GM18868 (cell line): ENCODE data around the gene LPAR3.
"Not testable (repeated sequence)": the region's sequence is repeated elsewhere in the genome, so short reads cannot be mapped to it uniquely, and the experiment has no call there.

Experiments used
- ATAC-seq: cut with Tn5 transposase; IDR thresholded peaks from one replicate; pipeline ENCODE4 v1.9.1; 2021; ENCODE audit warnings: mild to moderate bottlenecking, moderate library complexity; ENCODE audit not compliant: unreplicated experiment

LPAR3 gene

DNA sequence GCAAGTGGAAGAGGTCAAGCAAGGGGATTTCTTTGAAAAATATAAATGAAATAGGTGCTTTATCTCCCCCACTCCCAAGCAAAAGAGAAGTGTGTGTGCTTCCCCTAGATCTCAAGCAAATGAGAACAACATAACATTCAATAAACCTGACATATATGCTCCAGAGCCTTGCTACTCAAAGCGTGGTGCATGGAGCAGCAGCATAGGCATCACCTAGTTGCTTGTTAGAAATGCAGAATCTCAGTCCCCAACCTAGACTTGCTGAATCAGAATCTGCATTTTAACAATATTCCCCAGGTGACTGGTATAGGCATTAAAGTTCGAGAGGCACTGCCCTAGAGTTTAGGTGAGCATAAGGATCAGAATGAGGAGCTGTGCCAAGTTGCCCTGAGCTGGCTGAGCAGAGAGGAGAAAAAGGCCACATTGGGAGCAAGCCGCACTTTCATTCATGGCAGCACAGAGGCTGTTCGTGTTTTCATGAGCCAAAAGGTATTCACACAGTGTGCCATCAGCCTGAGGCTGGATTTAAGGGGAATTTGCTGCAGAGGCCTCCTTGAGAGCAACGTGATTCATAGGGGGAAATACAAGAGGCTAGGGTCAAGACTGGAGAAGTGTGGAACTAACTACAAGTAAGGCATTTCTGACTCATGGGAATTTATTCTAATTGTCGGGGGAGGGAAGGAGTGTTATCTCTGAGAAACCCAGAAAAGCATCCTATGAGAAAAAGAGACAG, 14.3 kb upstream of the LPAR3 start:
- no peak for ATAC-seq

DNA sequence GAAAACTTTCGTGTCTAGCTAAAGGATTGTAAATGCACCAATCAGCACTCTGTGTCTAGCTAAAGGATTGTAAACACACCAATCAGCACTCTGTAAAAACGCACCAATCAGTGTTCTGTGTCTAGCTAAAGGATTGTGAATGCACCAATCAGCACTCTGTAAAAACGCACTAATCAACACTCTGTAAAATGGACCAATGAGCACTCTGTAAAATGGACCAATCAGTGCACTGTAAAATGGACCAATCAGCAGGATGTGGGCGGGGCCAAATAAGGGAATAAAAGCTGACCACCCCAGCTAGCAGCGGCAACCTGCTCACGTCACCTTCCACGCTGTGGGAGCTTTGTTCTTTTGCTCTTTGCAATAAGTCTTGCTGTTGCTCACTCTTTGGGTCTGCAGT, 9.7 kb upstream of the LPAR3 start:
- ATAC-seq, result not testable (repeated sequence)

DNA sequence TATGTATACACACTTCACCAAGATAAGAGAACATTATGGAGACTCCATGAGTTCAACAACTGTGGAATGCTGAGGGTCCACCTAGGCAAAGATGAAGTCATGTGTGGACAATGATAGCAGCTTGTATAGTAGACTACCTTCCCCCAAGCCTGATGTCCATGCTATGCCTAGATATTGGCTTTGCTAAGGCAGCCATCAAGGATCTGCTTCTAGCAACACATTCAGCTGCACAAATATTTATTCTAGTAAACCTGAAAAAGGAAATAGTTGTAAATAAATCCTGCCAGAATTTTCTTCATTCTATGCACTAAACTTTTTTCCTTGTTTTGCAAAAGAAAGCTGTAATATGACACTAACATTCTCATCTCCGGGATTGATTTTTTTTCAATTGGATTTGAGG, 7.0 kb upstream of the LPAR3 start:
- no peak for ATAC-seq

DNA sequence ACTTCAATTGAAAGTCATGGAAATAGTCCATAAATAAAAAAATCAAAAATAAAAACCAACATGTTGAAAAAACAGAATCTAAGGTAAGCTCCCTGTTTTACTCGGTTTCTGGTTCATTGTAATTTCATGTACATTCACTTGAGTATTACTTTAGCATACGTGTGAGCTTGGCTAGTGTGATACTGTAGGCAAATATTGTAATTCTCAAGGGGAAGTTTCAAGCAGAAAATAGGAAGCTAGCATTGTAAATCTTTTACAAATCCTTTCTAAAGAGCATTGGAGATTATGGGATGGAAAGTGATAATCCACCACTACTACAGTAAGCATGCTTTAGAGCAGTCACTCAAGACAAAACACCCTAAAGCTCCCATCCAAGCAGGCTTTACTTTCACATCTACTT, 3.3 kb upstream of the LPAR3 start:
- no peak for ATAC-seq

DNA sequence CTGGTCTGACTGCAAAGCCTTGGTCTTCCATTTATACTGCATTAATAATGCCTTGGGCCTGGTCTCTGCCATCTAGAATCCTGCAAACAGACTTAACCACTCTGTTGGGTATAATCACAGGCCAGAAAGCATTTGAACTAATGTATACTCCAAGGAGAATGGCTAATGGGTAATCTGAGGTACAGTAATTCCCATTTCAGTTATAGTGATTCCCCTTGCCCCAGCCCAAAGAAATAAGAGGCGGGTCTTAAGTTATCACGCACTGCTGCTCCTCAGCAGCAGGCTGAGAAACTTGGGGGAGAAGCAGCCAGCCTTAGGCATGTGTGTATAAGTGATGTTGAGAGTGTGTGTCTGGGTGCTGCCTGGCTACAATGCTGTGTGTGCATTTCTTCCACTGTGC, 2.4 kb downstream of the LPAR3 start:
- no peak for ATAC-seq

DNA sequence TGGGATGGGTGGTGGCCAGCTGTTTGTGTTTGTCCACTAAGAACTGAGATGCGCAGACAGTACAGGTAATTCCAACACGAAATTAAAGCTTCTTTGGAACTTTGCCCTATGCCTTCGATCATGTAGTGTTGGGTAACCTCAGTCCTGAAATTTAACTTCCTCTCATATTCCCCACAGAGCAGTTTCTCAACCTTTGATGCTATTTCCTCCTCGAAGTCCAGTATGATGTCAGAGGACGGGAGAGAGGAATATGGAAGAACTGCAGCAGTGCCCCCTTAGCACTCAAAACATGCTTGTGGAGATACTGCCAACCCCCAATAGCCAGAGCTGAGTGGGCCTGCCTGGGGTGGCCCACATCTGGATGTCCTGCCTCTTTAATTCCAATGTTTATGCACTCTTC, 3.6 kb downstream of the LPAR3 start:
- ATAC-seq, result no peak

DNA sequence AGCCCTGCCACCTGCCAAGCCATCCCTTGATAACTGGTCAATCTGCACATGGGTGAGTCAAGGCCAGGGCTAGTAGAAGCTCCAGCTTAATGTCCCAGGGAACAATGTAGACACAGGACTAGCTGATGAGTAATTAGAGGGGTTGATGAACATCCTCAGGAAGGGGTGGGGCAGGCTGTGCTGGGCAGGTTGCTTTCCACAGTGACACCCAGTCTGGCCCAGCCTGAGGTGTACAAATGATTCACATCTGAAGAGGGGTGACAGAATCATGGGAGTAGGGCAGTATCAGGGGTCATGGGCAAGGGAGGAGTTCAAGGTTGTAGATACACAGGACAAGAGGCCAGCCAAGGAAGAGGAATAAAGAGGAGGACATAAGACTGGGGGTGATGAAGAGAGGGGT, 4.3 kb downstream of the LPAR3 start:
- no peak for ATAC-seq

DNA sequence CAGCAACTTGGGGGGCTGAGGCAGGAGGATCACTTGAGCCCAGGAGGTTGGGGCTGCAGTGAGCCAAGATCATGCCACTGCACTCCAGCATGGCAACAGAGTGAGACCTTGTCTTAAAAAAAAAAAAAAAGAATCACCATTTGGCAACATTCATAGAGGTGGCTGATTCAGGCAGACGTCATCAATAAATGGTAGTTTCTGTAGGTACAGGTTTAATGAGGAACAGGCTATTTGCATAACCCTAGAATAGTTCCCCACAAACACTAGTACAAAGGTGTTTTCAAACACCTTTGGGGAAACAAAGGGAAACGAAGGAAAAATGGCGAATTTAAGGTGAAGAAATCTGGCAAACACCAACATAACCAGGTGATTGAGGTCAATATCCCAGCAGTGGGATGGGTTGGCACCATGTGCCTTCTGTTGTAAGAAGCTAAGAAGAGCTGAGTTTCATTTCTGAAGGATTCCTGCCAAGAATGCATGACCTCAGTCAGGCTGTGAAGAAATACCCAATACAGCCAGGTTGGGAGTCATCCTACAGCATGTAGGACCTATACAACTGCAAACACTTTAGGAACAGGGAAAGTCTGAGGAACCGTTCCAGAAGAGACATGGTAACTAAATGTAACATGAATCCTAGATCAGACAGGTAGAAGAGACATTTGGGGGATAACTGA, 5.6 kb downstream of the LPAR3 start:
- ATAC-seq, result no peak

DNA sequence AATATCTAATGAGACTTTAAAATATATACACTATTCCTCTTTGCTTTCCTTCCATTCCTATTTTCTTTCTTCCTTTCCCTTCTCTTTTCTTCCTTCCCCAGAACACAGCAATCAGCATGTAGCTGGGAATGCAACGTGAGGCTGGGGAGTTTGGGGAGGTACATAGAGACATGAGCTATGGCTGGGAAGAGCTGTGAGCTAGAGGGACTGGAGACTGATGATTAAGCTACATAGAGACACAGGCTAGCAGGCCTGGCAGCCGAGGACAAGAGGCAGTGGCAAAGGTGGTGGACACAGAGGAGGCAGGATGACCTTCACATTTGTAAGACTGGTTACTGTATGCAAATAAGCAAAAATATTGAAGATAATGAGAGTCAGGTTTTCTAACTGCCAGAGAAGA, 7.5 kb downstream of the LPAR3 start:
- ATAC-seq, result no peak

DNA sequence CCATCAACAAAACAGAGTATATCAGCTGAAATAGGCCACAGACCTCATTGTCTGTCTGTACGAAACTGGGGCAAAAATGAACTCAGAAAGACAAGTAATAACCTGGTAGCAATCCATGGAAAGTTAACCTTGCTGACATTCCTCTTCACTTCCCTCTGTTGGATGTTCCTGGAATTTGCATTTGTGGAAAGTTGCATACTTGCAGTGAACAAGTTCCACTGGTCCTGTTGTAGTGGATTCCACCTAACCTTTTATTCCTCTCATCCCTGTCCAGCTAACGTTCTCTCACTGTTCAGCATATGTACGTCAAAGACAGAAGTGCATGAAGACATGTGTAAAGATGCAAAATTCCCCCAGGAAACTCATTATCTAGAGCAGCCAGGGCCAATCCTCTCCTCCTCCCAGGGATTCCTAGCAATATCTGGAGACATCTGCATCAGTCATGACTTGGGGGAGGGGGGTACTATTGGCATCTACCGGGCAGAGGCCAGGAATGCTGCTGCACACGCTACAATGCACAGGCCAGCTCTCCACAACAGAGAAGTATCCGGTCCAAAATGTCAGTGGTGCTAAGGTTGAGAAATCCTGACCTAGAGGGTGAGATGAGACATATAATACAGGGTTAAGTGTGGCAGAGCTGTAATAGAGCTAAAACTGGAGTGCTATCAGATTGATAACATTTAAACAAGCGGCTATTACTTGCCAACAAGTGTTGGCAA, 8.2 kb downstream of the LPAR3 start:
- no peak for ATAC-seq

DNA sequence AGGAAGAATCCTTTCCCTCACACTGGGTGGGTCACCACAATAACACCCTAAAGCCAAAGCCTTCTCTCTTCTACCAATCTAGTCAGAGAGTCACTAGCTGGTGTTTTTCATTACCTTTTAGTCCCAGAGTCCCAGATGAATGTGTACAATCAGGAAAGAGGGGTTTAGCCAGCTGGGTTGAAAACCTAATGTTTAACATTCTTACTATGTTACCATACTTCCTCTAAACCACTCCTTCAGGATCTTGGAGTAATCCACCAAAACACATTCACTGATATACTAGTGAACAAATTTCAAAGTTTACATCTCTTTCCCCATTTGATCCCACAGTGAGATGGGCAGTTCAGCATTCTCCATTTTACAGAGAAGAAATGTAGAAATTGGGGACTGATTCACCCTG, 9.7 kb downstream of the LPAR3 start:
- ATAC-seq, result no peak

DNA sequence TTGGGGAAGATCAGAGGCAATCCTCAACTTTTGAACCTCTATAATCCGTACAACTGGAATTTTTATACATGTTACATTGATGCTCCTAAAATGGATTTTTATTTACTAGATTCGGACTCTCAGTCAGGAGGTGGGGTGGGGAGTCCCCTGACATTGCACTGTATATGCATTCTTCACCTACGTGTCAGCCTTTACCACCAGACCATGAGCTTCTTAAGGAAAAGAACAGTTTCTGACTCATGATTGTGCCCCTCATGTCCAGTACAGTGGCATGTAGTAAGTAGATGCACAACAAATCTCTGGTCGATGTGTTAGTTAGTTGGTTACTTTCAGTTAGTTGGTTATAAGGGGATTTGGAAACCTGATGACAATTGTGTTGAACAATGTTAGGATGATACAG, 15.4 kb downstream of the LPAR3 start:
- no peak for ATAC-seq

DNA sequence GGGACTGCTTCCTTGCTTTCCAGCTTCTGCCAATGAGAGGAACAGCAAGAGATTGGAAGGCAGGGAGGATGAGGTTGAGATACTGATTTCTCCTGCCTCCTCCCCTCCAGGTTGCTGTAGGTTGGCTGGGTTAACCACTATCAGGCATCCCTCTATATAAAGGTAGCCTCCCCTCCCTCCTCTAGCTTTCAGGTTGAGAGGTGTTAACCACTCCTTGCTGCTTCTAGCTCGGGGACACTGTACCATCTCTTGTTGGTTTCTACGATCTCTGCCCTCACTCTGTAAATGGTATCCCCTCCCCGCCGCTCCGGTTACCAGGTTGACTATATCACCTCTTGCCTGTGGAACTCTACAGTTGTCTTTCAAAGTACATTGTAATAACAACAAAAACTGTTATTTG, 16.7 kb downstream of the LPAR3 start:
- no peak for ATAC-seq

DNA sequence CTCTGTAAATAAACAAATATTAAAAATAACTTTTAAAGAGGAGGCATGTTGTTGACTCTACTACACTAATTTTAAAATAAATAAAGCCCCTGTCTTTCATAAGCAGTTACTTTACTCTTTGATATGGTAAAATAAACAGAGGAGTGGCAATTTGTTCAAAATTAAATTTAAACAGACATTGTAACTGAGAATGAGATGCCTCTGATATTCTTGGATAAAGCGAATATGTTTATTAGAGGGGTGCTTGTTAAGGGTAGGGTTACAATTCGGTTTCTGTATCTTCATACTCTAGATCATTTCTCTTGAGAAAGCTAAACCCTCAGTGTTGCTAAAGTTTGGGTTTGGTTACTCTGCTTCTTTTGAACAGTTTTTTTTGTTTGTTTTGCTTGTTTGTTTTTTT, 19.6 kb downstream of the LPAR3 start:
- no peak for ATAC-seq

DNA sequence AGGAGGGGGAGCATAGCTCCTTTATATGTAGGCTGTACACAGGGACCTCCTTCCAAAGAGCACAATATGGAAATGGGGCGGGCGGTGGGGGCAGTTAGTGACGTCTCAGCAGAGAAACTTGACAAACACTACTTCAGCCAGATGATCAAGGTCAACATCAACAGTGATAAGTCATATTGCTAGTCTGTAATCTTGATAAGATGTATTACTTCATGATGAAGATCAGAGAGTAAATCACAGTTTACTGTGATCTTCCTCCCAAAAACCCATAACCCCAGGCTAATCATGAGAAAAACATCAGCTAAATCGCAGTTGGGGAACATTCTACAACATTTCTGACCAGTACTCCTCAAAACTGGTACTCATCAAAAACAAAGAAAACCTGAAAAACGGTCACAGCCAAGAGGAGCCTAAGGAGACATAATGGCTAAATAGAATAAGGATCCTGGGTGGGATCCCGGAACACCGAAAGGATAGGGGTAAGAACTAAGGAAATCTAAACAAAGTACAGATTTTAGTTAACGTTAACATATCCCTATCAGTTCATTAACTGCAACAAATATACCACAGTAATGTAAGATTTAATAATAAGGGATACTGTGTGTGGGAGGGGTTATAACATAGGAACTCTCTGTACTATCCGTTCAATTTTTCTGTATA, 20.2 kb downstream of the LPAR3 start:
- ATAC-seq, result no peak

DNA sequence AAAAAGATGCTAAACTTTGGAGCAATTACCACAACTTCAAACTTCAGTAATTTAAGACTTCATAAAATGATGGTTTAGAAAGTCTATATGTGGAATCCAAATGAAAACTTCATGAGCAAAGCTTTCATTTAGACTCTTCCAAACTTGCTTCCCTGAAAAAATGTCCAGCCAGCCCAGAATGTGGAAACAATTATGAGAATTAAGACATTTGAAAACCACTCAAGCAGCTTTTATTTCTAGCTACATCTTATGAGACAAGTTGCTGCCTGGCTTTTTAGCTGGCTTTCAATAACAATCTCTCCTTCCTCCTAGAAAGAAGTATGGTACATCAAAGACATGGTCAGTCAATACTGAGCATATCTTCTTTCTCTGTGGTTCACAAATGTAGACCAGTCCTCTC, 21.8 kb downstream of the LPAR3 start:
- ATAC-seq, result no peak

DNA sequence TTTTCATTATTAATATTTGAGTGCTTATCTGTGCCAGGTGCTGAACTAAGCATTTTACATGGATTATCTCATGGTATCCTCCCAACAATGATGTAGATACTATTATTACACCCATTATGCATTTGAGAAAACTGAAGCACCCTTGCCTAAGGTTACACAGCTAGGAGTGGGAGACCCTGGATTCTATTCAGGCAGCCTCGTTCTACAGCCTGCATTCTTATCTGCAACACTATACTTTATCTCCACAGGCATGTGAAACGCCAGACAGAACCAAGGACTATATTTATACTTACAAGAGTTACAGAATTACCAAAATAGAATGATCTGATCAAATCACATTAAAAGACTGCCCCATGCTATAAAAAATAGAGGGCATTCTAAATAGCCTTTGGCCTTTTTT, 22.4 kb downstream of the LPAR3 start:
- ATAC-seq, result no peak

DNA sequence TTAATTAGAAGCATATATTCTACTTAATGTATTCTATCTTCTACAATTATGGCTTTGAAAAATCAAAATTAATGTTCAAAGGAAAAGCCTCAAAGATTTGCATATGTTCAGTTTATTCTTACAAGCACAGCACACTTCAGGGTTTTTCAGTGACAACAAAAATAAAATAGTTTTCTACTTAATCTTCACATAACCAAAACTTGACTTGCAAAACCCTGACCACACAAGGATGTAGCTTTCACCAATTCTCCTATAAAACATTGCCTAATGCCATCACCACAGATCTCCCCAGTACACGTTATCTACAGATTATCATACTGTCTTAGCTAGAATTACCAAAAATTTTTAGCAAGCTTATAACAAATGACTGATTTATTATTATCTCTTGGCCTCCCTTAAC, 23.3 kb downstream of the LPAR3 start:
- no peak for ATAC-seq

DNA sequence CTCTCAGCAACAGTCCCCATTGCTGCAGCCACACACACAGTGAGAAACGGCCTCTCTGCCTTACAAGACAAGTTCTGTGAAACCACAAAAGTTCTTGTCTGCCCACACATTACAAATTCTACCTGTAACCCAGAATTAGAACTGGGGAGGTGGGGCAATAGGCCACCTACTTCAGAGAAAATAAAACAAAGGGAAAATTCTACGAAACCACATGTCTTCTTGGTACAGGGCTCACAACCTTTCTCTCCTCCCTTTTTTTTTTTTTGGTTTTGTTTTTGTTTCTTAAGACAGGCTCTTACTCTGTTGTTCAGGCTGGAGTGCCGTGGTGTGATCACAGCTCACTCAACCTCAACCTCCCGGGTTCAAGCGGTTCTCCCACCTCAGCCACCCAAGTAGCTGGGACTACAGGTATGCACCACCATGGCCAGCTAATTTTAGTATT, 30.2 kb downstream of the LPAR3 start:
- ATAC-seq, result peak; percentile 91

DNA sequence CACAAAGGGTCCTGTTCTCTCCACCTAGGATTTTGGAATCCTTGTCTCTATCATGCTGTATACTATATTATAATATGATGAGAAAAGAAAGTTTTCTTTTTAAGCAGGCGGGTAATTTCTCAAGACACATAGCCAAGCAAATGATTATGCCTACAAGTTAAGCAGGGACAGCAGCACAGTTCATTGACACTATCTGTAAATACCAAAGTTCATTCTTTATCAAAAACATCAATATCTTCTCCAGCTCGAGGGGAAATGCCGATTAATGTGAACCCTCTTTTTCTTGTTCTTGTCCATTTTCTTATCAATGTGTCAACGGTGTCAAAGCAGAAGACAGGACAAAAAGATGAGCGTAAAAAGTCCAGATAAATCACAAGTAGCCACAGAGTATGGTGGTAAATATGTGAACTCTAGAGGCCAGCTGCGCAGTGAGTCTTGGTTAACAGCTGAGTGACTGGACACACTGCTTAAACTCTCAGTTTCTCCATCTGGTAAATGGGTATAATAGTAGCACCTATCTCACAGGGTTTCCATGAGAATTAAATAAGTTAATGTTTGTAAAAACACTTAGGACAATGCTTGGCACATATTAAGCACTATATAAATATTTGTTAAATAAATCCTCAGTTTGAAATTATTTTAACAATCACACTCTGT, 30.9 kb downstream of the LPAR3 start:
- no peak for ATAC-seq

DNA sequence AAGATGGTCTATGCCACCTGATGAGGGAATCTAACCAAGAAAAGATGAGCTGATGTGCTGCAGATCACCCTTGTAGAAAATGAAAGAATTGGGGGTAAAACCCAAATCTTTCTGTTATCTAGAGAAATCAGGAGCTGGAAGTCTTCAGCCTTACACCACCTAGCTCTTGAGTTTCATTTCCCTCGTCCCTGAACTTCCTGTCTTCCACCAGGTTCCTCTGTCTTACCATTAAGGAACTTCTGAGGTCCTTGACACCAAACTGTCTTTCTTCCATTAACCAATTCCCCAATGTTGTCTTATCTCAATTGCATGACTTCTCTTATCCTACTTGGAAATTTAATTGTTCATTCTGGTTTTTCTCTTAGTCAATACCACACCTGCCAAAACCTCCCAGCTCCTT, 31.5 kb downstream of the LPAR3 start:
- no peak for ATAC-seq
